ENCODE results near the gene PHOSPHO2.

The PHOSPHO2 gene

DNA sequence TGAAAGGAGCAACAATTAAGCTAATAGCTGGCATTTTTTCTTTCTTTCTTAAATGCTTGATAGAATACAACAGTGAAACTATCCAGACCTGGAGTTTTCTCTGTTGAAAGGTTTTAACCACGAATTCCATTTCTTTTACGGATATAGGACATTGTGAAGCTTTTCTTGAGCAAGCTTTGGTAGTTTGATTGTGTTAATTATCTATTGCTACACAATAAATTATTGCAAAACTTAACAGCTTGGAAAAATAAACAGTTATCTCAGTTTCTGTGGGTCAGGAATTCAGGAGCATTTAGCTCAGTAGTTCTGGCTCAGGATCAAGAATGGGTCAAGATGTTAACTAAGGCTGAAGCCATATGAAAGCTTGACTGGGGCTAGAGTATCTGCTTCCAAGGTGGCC lies 11.7 kb downstream of the PHOSPHO2 start:
- H3K4me1 ChIP-seq (ENCODE audit: low read length) = no peaks in the 10 kb centered on the region
- H3K79me2 ChIP-seq (ENCODE audit: low read length) = no peaks in the 10 kb centered on the region
- H3K4me3 ChIP-seq (ENCODE audit: low read length) = no peak overlapping the region
- TF ChIP-seq, protein P1, sequence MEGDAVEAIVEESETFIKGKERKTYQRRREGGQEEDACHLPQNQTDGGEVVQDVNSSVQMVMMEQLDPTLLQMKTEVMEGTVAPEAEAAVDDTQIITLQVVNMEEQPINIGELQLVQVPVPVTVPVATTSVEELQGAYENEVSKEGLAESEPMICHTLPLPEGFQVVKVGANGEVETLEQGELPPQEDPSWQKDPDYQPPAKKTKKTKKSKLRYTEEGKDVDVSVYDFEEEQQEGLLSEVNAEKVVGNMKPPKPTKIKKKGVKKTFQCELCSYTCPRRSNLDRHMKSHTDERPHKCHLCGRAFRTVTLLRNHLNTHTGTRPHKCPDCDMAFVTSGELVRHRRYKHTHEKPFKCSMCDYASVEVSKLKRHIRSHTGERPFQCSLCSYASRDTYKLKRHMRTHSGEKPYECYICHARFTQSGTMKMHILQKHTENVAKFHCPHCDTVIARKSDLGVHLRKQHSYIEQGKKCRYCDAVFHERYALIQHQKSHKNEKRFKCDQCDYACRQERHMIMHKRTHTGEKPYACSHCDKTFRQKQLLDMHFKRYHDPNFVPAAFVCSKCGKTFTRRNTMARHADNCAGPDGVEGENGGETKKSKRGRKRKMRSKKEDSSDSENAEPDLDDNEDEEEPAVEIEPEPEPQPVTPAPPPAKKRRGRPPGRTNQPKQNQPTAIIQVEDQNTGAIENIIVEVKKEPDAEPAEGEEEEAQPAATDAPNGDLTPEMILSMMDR (IDR thresholded peaks at IDR 0.05; ENCODE audit: low read depth, low read length) = no peak
- no peak for TF ChIP-seq EZH2phosphoT487 (IDR thresholded peaks at IDR 0.05; ENCODE audit: low read depth)
- peaks cover 3% of the 10 kb centered on the region for H3K36me3 ChIP-seq (replicated peaks; ENCODE audit: low read depth, low read length)
- H3K9me3 ChIP-seq (ENCODE audit: insufficient read depth, low read length) = no peaks in the 10 kb centered on the region
- no peaks in the 10 kb centered on the region for H3K27me3 ChIP-seq (ENCODE audit: low read depth, low read length)
- H2AFZ ChIP-seq (ENCODE audit: low read depth, low read length) = no peak overlapping the region
- H4K20me1 ChIP-seq (ENCODE audit: insufficient read depth, low read length) = no peaks in the 10 kb centered on the region
- H3K9ac ChIP-seq (ENCODE audit: low read length) = no peak overlapping the region
- no peak overlapping the region for H3K27ac ChIP-seq (ENCODE audit: low read length)
- no peak overlapping the region for H3K4me2 ChIP-seq (ENCODE audit: low read length)

GRCh38 chr2:169707626-169708025 lies 13.4 kb downstream of the PHOSPHO2 start:
- TF ChIP-seq, protein P1 (IDR thresholded peaks at IDR 0.05; ENCODE audit: low read depth, low read length) = no peak
- TF ChIP-seq EZH2phosphoT487 (IDR thresholded peaks at IDR 0.05; ENCODE audit: low read depth) = no peak
- no peaks in the 10 kb centered on the region for H4K20me1 ChIP-seq (ENCODE audit: insufficient read depth, low read length)
- peaks cover 3% of the 10 kb centered on the region for H3K36me3 ChIP-seq (replicated peaks; ENCODE audit: low read depth, low read length)
- H3K4me2 ChIP-seq (ENCODE audit: low read length) = no peak overlapping the region
- H2AFZ ChIP-seq (ENCODE audit: low read depth, low read length) = no peak overlapping the region
- H3K9me3 ChIP-seq (ENCODE audit: insufficient read depth, low read length) = no peaks in the 10 kb centered on the region
- H3K4me1 ChIP-seq (ENCODE audit: low read length) = no peaks in the 10 kb centered on the region
- H3K9ac ChIP-seq (ENCODE audit: low read length) = no peak overlapping the region
- no peaks in the 10 kb centered on the region for H3K79me2 ChIP-seq (ENCODE audit: low read length)
- no peak overlapping the region for H3K27ac ChIP-seq (ENCODE audit: low read length)
- H3K27me3 ChIP-seq (ENCODE audit: low read depth, low read length) = no peaks in the 10 kb centered on the region
- H3K4me3 ChIP-seq (ENCODE audit: low read length) = no peak overlapping the region

DNA sequence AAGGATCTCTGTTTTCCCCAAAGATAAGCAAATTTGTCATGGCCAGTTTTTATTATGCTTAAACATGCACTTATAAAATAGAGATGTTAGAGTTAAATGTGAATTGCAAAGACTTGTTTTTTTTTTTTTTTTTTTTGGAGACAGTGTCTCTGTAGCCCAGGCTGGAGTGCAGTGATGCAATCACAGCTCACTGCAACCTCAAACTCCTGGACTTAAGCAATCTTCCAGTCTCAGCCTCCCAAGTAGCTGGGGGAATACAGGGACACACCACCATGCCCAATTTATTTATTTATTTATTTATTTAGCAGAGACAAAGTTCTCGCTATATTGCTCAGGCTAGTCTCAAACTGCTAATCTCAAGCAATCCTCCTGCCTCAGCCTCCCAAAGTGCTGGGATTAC lies 15.1 kb downstream of the PHOSPHO2 start:
- no peak overlapping the region for H3K4me2 ChIP-seq (ENCODE audit: low read length)
- no peak overlapping the region for H3K4me3 ChIP-seq (ENCODE audit: low read length)
- H3K36me3 ChIP-seq (replicated peaks; ENCODE audit: low read depth, low read length) = no peaks in the 10 kb centered on the region
- H4K20me1 ChIP-seq (ENCODE audit: insufficient read depth, low read length) = no peaks in the 10 kb centered on the region
- H3K27ac ChIP-seq (ENCODE audit: low read length) = no peak overlapping the region
- H3K79me2 ChIP-seq (ENCODE audit: low read length) = no peaks in the 10 kb centered on the region
- H3K9me3 ChIP-seq (ENCODE audit: insufficient read depth, low read length) = no peaks in the 10 kb centered on the region
- no peak overlapping the region for H3K9ac ChIP-seq (ENCODE audit: low read length)
- TF ChIP-seq, protein P1 (IDR thresholded peaks at IDR 0.05; ENCODE audit: low read depth, low read length) = no peak
- no peak for TF ChIP-seq EZH2phosphoT487 (IDR thresholded peaks at IDR 0.05; ENCODE audit: low read depth)
- no peak overlapping the region for H2AFZ ChIP-seq (ENCODE audit: low read depth, low read length)
- no peaks in the 10 kb centered on the region for H3K4me1 ChIP-seq (ENCODE audit: low read length)
- no peaks in the 10 kb centered on the region for H3K27me3 ChIP-seq (ENCODE audit: low read depth, low read length)

- Histone ChIP-seq H3K4me3 (ENCODE audit: low read length) (no peak overlapping the region), H3K36me3 (replicated peaks; ENCODE audit: low read depth, low read length) (no peaks in the 10 kb centered on the region), H3K27me3 (ENCODE audit: low read depth, low read length) (no peaks in the 10 kb centered on the region), H4K20me1 (ENCODE audit: insufficient read depth, low read length) (no peaks in the 10 kb centered on the region), H3K79me2 (ENCODE audit: low read length) (no peaks in the 10 kb centered on the region), H2AFZ (ENCODE audit: low read depth, low read length) (no peak overlapping the region), H3K9ac (ENCODE audit: low read length) (no peak overlapping the region), H3K4me2 (ENCODE audit: low read length) (no peak overlapping the region), H3K4me1 (ENCODE audit: low read length) (no peaks in the 10 kb centered on the region), H3K9me3 (ENCODE audit: insufficient read depth, low read length) (no peaks in the 10 kb centered on the region), H3K27ac (ENCODE audit: low read length) (no peak overlapping the region)
- TF ChIP-seq, protein P1 (IDR thresholded peaks at IDR 0.05; ENCODE audit: low read depth, low read length) = no peak
- TF ChIP-seq EZH2phosphoT487 (IDR thresholded peaks at IDR 0.05; ENCODE audit: low read depth) = no peak
Measured at GRCh38 chr2:169709981-169710380, 15.7 kb downstream of the PHOSPHO2 start.

Data from OCI-LY3 (cell line).